ENCODE results near the gene MVB12B.
"Not testable (repeated sequence)": the region's sequence is repeated elsewhere in the genome, so short reads cannot be mapped to it uniquely, and the experiment has no call there.

MVB12B gene

DNA sequence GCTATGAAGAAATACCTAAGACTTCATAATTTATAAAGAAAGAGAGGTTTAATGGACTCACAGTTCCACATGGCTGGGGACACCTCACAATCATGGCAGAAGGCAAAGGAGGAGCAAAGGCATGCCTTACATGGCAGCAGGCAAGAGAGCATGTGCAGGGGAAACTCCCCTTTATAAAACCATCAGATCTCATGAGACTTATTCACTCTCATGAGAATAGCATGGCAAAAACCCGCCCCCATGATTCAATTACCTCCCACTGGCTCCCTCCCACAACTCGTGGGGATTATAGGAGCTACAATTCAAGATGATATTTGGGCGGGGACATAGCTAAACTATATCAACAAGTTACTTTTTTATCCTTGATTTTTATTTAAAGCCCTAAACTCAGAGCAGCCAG lies 150.8 kb downstream of the MVB12B start:
- not testable (repeated sequence) for DNase-seq

DNA sequence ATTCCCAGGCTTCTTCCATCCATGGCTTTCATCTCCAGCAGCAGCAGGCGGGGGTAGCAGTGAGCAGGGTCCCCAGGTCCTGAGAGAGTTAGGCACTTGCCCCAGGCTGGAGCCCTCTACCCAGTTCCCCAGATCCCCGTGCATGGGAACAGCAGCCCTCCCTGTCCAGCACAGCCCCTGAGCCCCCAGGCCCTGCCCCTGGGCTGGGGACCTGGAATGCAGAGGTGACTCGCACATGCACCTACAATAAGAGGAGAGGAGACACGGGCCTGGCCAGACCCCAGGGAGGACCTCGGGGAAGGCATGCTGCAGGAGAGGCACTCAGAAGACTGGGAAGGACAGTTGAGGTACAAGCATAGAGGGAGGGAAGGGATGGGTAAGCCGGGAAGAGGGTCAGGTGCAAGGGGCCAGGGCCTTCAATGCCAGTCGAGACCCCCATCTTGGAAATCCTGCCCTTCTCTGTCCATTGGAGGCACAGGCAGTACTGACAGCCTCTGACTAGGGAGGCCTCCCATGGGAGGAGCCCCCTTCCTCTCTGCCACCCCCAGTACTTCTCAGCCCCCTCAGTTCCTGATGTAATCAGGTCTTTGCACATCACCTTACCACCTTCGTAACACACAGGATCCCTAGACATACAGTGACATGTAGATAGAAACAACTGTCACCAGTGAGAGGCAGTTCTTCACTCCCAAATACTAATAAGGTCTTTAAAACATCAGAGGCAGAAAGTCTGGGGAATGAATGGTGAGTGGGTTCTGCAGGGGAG lies 151.8 kb downstream of the MVB12B start:
- no peak for DNase-seq

- no peak for DNase-seq
Observed at GRCh38 chr9:126479515-126479914, 152.9 kb downstream of the MVB12B start.

DNA sequence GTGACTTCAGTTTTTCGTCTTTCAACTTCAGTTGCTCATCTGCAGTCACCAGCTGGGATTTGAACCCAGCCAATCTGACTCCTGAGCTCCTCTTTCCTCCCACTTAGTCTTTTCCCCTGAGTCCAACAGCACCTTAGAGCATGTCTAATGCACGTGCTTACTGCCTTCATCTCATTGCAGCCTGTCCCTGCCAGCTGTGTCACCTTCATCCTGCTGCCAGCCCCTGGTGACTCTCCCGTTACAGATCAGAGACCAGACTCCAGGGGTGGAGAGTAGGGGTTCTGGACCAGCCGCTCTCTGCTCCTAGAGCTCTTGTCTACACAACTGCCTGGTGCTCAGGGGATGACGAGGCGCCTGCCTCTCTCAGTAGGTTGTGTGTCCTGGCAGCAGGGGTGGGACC lies 154.2 kb downstream of the MVB12B start:
- DNase-seq, result no peak

DNA sequence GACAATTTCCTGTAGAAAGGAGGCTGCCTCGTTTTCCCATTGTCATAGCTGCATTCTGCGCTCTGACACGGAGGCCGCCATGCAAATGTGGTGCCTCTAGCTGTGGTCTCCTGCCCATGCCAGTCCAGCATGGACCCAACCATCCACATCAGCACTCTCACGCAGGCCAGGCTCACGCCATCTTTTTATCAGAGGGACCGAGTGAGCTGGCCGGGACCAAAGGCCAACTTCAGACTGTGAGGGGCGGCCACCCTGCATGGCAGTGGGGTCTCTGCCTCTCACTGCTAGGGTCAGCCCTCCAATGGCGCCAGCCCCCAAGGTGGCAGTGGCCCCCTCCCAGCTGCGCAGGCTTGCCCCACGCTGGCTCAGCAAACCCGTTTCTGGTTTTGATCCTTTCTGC lies 155.2 kb downstream of the MVB12B start:
- DNase-seq, result no peak

- DNase-seq, result no peak
Observed at GRCh38 chr9:126482361-126483044, 155.9 kb downstream of the MVB12B start.

- DNase-seq, result no peak
Observed at GRCh38 chr9:126483468-126484073, 156.9 kb downstream of the MVB12B start.

DNA sequence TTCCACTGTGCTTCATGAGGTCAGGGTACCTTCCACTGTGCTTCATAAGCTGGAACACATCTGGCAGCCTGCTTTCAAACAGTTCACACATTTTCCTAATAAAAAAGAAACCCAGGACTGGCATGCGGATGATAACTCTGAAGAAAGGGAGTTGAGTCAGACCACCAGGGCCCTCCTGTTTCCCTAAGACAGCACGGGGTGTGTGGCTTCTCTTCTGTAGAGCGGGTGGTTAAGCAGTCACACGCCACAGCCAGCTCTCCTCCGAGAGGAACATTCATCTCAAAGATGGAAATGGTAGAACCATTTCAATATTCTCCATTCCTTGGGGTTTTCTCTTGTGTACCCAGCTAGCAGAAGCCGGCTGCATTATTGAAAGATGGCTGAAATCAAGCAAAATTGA lies 159.0 kb downstream of the MVB12B start:
- DNase-seq, result no peak

GRCh38 chr9:126486276-126486675 lies 159.6 kb downstream of the MVB12B start:
- DNase-seq, result no peak

DNA sequence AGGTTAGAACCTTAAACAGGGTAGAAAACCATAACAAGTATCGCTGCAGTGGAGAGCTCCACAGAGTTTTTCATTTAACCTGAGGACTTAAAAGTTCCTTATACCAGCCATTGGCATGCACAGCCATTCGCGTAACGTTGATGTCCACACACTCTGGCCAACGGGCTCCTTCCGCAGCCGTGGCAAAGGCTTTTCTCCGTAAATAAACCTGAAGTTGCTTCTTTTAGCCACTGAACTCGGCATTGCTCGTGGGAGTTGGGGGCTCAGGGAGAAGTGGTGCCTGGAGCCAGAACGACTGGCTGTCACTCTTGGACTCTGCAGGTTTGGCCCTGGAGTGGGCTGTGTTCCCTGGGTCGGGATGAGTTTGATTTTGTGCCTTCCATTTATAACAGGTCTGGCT lies 161.2 kb downstream of the MVB12B start:
- no peak for DNase-seq

- no peak for DNase-seq
Observed at GRCh38 chr9:126488310-126488709, 161.7 kb downstream of the MVB12B start.

- no peak for DNase-seq
Observed at GRCh38 chr9:126488881-126489404, 162.3 kb downstream of the MVB12B start.

DNA sequence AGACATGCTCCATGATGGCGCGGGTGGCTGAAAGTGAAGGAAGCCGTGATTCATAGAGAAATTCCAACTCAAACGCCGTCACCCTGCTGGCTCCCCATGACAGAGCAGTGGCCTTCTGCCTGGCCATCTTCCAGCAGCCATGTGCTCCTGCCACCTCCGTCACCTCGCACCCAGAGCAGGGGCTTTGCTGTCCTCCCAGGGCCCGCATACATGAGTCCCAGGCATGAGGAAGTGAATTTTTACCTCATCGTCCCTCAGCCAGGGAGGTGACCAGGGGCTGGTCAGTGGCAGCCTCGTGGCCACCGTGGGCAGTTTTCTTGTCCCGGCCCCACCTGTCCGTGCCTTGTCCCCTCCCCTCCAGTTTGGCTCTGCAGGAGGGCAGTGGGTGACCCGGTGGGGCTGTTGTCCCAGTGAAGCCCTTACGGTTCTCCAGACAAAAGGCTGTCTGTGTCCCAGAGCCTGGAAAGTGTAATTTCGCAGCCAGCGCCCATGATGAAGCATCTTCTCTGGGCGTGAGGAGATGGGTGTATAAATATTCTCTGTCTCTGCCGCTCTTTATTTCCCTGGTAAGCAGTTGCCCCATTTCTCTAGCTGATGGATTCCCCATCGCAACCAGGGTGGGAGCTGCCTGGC lies 163.1 kb downstream of the MVB12B start:
- no peak for DNase-seq

GRCh38 chr9:126490214-126490631 lies 163.6 kb downstream of the MVB12B start:
- DNase-seq, result no peak

GRCh38 chr9:126490871-126491567 lies 164.4 kb downstream of the MVB12B start:
- DNase-seq, result no peak

GRCh38 chr9:126491568-126491879 lies 164.9 kb downstream of the MVB12B start:
- no peak for DNase-seq

DNA sequence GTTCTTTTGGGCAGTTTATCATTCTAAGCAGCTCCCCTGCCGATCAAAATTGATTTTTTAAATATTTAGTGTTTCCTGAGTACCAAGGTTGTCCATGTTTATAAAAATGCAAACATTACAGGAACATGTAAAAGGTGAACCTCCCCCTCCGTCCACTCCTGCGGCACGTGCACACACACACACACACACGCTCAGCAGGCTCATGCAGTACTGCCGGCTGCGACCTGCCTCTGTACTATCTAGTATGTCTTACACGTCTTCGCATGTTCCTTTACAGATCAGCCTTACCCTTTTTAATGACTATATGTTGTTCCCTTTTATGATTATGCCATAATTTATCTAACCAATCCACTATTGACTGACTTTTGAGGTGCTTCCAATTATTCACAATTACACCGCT lies 165.3 kb downstream of the MVB12B start:
- no peak for DNase-seq

DNA sequence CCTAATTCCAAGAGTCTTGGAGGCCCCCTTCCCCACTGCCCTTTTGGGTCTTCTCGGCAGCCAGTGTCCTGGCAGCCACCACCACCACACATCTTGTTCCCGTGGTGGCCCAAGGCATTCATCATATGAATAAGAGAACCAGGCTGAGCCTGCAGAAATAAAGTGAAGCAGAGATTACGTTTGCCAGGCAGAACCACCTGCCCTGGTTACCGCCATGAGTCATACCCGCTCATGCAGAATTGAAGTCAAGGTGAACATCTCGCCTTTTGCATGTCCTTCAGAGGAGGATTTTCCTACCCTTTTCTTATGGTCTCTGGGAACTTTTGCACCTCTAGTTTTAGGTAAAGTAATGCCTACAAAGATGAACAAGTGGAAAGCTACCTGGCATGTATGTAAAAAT lies 167.6 kb downstream of the MVB12B start:
- no peak for DNase-seq

DNA sequence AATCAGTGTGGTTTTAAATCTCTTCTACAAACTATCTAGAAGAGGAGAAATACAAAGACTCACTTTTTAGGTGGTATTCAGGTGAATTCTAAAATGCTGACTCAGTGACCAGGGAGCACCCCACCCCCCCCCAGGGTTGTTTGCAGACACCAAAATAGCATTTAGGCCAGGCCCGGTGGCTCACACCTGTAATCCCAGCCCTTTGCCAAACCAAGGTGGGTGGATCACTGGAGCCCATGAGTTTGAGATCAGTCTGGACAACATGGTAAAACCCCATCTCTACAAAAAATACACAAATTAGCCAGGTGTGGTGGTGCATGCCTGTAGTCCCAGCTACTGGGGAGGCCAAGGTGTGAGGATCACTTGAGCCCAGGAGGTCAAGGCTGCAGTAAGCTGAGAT lies 168.1 kb downstream of the MVB12B start:
- no peak for DNase-seq

GRCh38 chr9:126495411-126496180 lies 169.0 kb downstream of the MVB12B start:
- no peak for DNase-seq

- DNase-seq, result no peak
Observed at GRCh38 chr9:126496181-126496576, 169.6 kb downstream of the MVB12B start.
